OCI-LY1 (cell line): ENCODE measurements around the gene DIRAS2.

ENCODE experiments used
- H2AFZ ChIP-seq: fragments of 200-600 bp; sonication (generic), shearing (Covaris generic); 2 replicates; pipeline ENCODE4 v1.6.0; 2014; ENCODE audit warnings: antibody characterized with exemption, mild to moderate bottlenecking, low read length
- H3F3A ChIP-seq: fragments of 200-600 bp; sonication (generic), shearing (Covaris generic); 2 replicates; pipeline ENCODE4 v1.6.0; 2014; ENCODE audit warnings: mild to moderate bottlenecking, antibody characterized with exemption, low read length, moderate library complexity; ENCODE audit not compliant: insufficient read depth
- H3K27ac ChIP-seq: fragments of 200-600 bp; sonication (generic); 2 replicates; pipeline ENCODE4 v1.5.1; 2014; ENCODE audit warnings: low read length, mixed run types, mild to moderate bottlenecking, low read depth; ENCODE audit not compliant: poor library complexity, severe bottlenecking
- H3K27me3 ChIP-seq: fragments of 200-600 bp; sonication (generic); 2 replicates; pipeline ENCODE4 v1.6.0; 2014; ENCODE audit warnings: antibody characterized with exemption, mild to moderate bottlenecking, low read length, moderate library complexity; ENCODE audit not compliant: insufficient read depth
- H3K36me3 ChIP-seq: fragments of 200-600 bp; sonication (generic); 2 replicates; pipeline ENCODE4 v1.6.1; 2014; ENCODE audit warnings: mild to moderate bottlenecking, antibody characterized with exemption, low read length, moderate library complexity, mixed read lengths; ENCODE audit not compliant: insufficient read depth
- H3K4me1 ChIP-seq: fragments of 200-600 bp; sonication (generic); 2 replicates; pipeline ENCODE4 v1.5.1; 2014; ENCODE audit warnings: mild to moderate bottlenecking, low read length, moderate library complexity; ENCODE audit not compliant: insufficient read depth, severe bottlenecking
- H3K4me2 ChIP-seq: fragments of 200-600 bp; sonication (generic), shearing (Covaris generic); 2 replicates; pipeline ENCODE4 v1.6.1; 2014; ENCODE audit warnings: low read length
- H3K4me3 ChIP-seq: fragments of 200-600 bp; sonication (generic); 2 replicates; pipeline ENCODE4 v1.5.1; 2014; ENCODE audit warnings: low read length, low read depth, mild to moderate bottlenecking, mixed read lengths; ENCODE audit not compliant: poor library complexity, severe bottlenecking
- H3K79me2 ChIP-seq: fragments of 200-600 bp; shearing (Covaris generic); 2 replicates; pipeline ENCODE4 v1.6.1; 2016; ENCODE audit warnings: mixed run types, low read length, mixed read lengths; ENCODE audit not compliant: insufficient read depth
- H3K9ac ChIP-seq: fragments of 200-600 bp; sonication (generic), shearing (Covaris generic); 2 replicates; pipeline ENCODE4 v1.6.1; 2014; ENCODE audit warnings: mild to moderate bottlenecking, low read length, mixed read lengths
- H3K9me2 ChIP-seq: fragments of 200-600 bp; sonication (generic), shearing (Covaris generic); 2 replicates; pipeline ENCODE4 v1.6.1; 2014; ENCODE audit warnings: low read depth, mild to moderate bottlenecking, low read length, mixed read lengths
- H3K9me3 ChIP-seq: fragments of 200-600 bp; shearing (Covaris generic); 2 replicates; pipeline ENCODE4 v1.6.1; 2014; ENCODE audit warnings: low read length, mixed read lengths
- H4K20me1 ChIP-seq: fragments of 200-600 bp; sonication (generic), shearing (Covaris generic); 2 replicates; pipeline ENCODE4 v1.6.0; 2016; ENCODE audit warnings: mild to moderate bottlenecking, low read length; ENCODE audit not compliant: insufficient read depth
- EZH2 ChIP-seq: fragments of 200-600 bp; sonication (generic), shearing (Covaris generic); IDR thresholded peaks from 2 replicates; pipeline ENCODE4 v1.8.0; 2017; ENCODE audit warnings: borderline replicate concordance, mixed run types, mild to moderate bottlenecking, antibody characterized with exemption, low read length, moderate library complexity, mixed read lengths
- TF ChIP-seq, protein P1 (sequence below): fragments of 200-600 bp; sonication (generic), shearing (Covaris generic); IDR thresholded peaks from 2 replicates; pipeline ENCODE4 v1.5.1; 2017; ENCODE audit warnings: mild to moderate bottlenecking, antibody characterized with exemption, low read length, moderate library complexity, mixed read lengths

The DIRAS2 gene

GRCh38 chr9:90647843-90648242 lies 5.2 kb upstream of the DIRAS2 start:
- Histone ChIP-seq H3K9ac (no peak overlapping the region), H3K4me1 (no peaks in the 10 kb centered on the region), H3K27me3 (no peaks in the 10 kb centered on the region), H3K36me3 (no peaks in the 10 kb centered on the region), H3K4me3 (no peak overlapping the region), H3K4me2 (no peak overlapping the region), H3K27ac (no peak overlapping the region), H2AFZ (no peak overlapping the region), H3F3A (no peaks in the 10 kb centered on the region), H3K79me2 (no peaks in the 10 kb centered on the region), H3K9me2 (no peaks in the 10 kb centered on the region), H4K20me1 (no peaks in the 10 kb centered on the region), H3K9me3 (0 out of 2 replicates have a peak, but pooled peaks cover 2% of the 10 kb centered on the region)
- no peak for TF ChIP-seq EZH2
- TF ChIP-seq, protein P1, sequence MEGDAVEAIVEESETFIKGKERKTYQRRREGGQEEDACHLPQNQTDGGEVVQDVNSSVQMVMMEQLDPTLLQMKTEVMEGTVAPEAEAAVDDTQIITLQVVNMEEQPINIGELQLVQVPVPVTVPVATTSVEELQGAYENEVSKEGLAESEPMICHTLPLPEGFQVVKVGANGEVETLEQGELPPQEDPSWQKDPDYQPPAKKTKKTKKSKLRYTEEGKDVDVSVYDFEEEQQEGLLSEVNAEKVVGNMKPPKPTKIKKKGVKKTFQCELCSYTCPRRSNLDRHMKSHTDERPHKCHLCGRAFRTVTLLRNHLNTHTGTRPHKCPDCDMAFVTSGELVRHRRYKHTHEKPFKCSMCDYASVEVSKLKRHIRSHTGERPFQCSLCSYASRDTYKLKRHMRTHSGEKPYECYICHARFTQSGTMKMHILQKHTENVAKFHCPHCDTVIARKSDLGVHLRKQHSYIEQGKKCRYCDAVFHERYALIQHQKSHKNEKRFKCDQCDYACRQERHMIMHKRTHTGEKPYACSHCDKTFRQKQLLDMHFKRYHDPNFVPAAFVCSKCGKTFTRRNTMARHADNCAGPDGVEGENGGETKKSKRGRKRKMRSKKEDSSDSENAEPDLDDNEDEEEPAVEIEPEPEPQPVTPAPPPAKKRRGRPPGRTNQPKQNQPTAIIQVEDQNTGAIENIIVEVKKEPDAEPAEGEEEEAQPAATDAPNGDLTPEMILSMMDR = no peak

DNA sequence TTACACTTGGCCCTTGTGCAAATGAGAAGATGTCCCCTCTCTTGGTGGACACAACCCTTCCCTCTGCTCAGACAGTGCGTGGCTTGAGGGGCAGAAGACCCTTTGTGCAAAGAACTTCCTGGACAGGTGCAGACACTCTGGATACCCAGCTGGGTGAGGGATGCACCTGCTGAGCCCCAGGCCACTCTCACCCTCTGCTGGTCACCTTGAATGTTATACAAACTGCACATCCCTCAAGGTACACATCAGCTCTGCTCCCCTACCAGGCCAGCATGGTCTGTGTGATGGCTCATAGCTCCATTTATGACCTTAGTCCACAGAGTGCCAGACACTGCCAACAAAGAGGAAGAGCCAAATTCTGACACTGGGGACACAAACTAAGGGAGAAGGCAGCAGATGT lies 3.1 kb upstream of the DIRAS2 start:
- no peaks in the 10 kb centered on the region for H3K36me3 ChIP-seq
- no peak overlapping the region for H2AFZ ChIP-seq
- no peaks in the 10 kb centered on the region for H3K4me1 ChIP-seq
- H4K20me1 ChIP-seq = no peaks in the 10 kb centered on the region
- H3K9me2 ChIP-seq = no peaks in the 10 kb centered on the region
- H3K27me3 ChIP-seq = no peaks in the 10 kb centered on the region
- no peaks in the 10 kb centered on the region for H3K79me2 ChIP-seq
- H3K9me3 ChIP-seq = no peaks in the 10 kb centered on the region
- no peak overlapping the region for H3K4me2 ChIP-seq
- no peak for TF ChIP-seq EZH2
- TF ChIP-seq, protein P1 = no peak
- no peak overlapping the region for H3K9ac ChIP-seq
- no peaks in the 10 kb centered on the region for H3F3A ChIP-seq
- no peak overlapping the region for H3K27ac ChIP-seq
- no peak overlapping the region for H3K4me3 ChIP-seq

DNA sequence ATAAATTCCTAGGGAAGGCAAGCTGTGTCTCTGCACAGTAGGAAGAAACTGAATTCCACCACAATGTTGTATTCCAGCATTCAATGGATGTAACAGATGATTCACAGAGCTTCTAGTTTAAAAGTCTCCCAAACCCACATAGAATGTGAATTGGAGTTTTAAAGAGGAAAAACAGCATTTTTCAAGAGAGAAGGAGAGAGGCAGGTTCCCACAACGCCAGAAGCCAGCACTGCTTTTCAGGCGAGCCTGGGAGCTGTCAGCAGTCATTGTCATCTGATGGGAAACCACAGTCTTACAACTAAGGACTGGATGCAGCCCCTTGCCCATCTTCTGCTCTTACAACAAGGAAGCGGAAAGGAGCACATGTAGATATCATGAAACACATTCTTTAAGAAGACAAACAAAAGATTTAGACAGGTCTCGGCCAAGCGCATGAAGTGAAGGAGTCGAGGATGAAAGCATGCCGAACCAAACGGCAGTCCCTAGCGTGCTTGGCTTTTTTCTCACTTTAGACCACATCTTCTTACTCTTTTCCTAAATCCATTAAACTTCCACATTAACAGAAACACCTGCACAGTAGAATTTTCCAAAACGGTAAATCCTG lies 638 bp downstream of the DIRAS2 start:
- Histone ChIP-seq H2AFZ (no peak overlapping the region), H3K36me3 (no peaks in the 10 kb centered on the region)
- no peak for TF ChIP-seq EZH2
- TF ChIP-seq, protein P1 = no peak

More for the DNA sequence above, 638 bp downstream of the DIRAS2 start:
- Histone ChIP-seq H3K4me2 (no peak overlapping the region), H3K4me1 (no peaks in the 10 kb centered on the region), H4K20me1 (no peaks in the 10 kb centered on the region), H3F3A (no peaks in the 10 kb centered on the region), H3K27ac (no peak overlapping the region), H3K4me3 (no peak overlapping the region), H3K9me3 (no peaks in the 10 kb centered on the region), H3K9ac (no peak overlapping the region), H3K79me2 (no peaks in the 10 kb centered on the region), H3K27me3 (no peaks in the 10 kb centered on the region), H3K9me2 (no peaks in the 10 kb centered on the region)
